ENCODE data around the gene TOGARAM1. TPM values are rescaled to one million over a fixed set of nuclear protein-coding genes. Genes with fewer than 3 reads are reported as not detected.

The TOGARAM1 gene
- total RNA-seq, 4 donors from 2014 or later, result 13.5 to 23.6 (median 17.9) TPM

DNA sequence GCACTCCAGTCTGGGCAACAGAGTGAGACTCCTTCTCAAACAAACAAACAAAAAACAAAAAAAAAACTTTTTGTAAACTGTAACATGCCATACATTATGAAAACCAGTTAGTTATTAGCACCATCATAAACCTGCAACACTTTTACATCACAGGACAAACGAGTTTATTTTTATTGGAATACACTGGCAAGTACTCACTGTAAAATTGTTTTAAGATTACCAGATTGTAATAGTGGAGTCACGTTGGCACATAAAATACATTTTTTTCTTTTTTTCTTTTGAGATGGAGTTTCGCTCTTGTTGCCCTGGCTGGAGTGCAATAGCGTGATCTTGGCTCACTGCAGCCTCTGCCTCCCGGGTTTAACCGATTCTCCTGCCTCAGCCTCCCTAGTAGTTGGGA is 156.6 kb downstream of the TOGARAM1 start:
- H3K4me3 ChIP-seq, result no peak overlapping the region
- in situ Hi-C loops (cut with MboI; ENCODE audit: low pct_ligation_motif_present in 1 of 4, low pct_unique_long_range_greater_than_20kb in 1 of 4, low sequenced_read_pairs in 3 of 4) (no loop called here), intact Hi-C loops (cut with DNase I; ENCODE audit: low total_unique reads) (no loop called here)
- 84 to 89% methylated on average over 6 of the region's 6 CpGs for WGBS, 2 donors (ENCODE audit: low coverage in 1 of 2)
- H3K4me1 ChIP-seq, result no peaks in the 10 kb centered on the region
- TF ChIP-seq POLR2A (IDR thresholded peaks at IDR 0.05), result no peak
- TF ChIP-seq, protein P1, sequence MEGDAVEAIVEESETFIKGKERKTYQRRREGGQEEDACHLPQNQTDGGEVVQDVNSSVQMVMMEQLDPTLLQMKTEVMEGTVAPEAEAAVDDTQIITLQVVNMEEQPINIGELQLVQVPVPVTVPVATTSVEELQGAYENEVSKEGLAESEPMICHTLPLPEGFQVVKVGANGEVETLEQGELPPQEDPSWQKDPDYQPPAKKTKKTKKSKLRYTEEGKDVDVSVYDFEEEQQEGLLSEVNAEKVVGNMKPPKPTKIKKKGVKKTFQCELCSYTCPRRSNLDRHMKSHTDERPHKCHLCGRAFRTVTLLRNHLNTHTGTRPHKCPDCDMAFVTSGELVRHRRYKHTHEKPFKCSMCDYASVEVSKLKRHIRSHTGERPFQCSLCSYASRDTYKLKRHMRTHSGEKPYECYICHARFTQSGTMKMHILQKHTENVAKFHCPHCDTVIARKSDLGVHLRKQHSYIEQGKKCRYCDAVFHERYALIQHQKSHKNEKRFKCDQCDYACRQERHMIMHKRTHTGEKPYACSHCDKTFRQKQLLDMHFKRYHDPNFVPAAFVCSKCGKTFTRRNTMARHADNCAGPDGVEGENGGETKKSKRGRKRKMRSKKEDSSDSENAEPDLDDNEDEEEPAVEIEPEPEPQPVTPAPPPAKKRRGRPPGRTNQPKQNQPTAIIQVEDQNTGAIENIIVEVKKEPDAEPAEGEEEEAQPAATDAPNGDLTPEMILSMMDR (IDR thresholded peaks at IDR 0.05), result no peak
- TF ChIP-seq EP300 (IDR thresholded peaks at IDR 0.05; ENCODE audit: low read depth), result no peak
- TF ChIP-seq POLR2AphosphoS5 (IDR thresholded peaks at IDR 0.05), result no peak
- DNase-seq, result no peak
- no peaks in the 10 kb centered on the region for H3K9me3 ChIP-seq
- H3K36me3 ChIP-seq, result peaks cover 0 to 85% (median 30%) of the 10 kb centered on the region in 4 donors
- H3K27ac ChIP-seq, result no peak overlapping the region
- no peaks in the 10 kb centered on the region for H3K27me3 ChIP-seq

DNA sequence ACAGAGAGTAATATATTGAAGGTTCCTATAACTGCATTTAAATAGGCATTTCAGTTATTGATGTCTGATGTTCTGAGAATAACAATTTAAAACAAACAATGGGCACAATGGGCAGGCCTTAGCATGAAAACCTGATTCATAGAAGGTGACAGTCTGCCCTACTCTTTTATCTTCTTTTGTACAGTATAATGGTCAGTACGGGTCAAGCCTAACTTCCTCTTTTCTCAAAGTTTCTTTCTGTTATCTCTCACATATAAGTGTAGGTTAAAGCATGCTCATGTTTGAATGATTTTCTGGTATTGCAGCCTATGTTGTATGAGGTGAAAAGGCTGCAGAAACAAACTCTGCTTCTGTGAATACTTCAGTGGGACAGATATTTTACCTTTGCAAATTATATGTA is 158.1 kb downstream of the TOGARAM1 start:
- Histone ChIP-seq H3K27ac (no peak overlapping the region), H3K27me3 (no peaks in the 10 kb centered on the region), H3K4me1 (no peaks in the 10 kb centered on the region), H3K36me3 (peaks cover 0 to 86% (median 28%) of the 10 kb centered on the region in 4 donors), H3K4me3 (no peak overlapping the region), H3K9me3 (no peaks in the 10 kb centered on the region)
- 64 to 81% methylated on average over 1 of the region's 1 CpG for WGBS, 2 donors (ENCODE audit: low coverage in 1 of 2)
- in situ Hi-C loops (cut with MboI; ENCODE audit: low pct_ligation_motif_present in 1 of 4, low pct_unique_long_range_greater_than_20kb in 1 of 4, low sequenced_read_pairs in 3 of 4), result no loop called here
- TF ChIP-seq EP300 (IDR thresholded peaks at IDR 0.05; ENCODE audit: low read depth) (no peak), POLR2A (IDR thresholded peaks at IDR 0.05) (no peak), POLR2AphosphoS5 (IDR thresholded peaks at IDR 0.05) (no peak)
- TF ChIP-seq, protein P1 (IDR thresholded peaks at IDR 0.05), result no peak
- no peak for DNase-seq
- intact Hi-C loops (cut with DNase I; ENCODE audit: low total_unique reads), result no loop called here

DNA sequence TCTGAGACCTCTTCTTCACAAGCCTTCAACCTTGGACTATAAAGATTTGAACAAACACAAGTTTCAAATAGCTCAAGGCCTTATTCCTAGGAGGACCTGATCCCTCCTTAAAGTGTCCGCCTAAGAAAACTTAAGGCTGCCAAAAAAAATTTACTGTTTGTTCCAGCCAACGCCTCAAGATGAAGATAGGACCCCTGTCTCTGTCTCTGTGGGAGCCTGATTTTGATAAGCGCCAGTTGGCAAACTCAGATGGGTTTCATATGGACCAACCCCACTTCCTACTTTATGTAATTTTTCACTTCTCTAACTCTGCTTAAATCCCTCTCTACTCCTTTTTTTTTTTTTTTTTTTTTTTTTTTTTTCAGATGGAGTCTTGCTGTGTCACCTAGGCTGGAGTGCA is 161.3 kb downstream of the TOGARAM1 start:
- Histone ChIP-seq H3K4me3 (no peak overlapping the region), H3K36me3 (peaks cover 0 to 77% (median 23%) of the 10 kb centered on the region in 4 donors), H3K4me1 (no peaks in the 10 kb centered on the region), H3K9me3 (no peaks in the 10 kb centered on the region), H3K27ac (no peak overlapping the region), H3K27me3 (no peaks in the 10 kb centered on the region)
- in situ Hi-C loops (cut with MboI; ENCODE audit: low pct_ligation_motif_present in 1 of 4, low pct_unique_long_range_greater_than_20kb in 1 of 4, low sequenced_read_pairs in 3 of 4) (no loop called here), intact Hi-C loops (cut with DNase I; ENCODE audit: low total_unique reads) (no loop called here)
- DNase-seq, result no peak
- TF ChIP-seq POLR2AphosphoS5 (IDR thresholded peaks at IDR 0.05) (no peak), POLR2A (IDR thresholded peaks at IDR 0.05) (no peak), EP300 (IDR thresholded peaks at IDR 0.05; ENCODE audit: low read depth) (no peak)
- TF ChIP-seq, protein P1 (IDR thresholded peaks at IDR 0.05), result no peak
- 95 to 98% methylated on average over 2 to 3 of the region's 3 CpGs for WGBS, 2 donors (ENCODE audit: low coverage in 1 of 2)

Small RNAs within 50 kb of the gene (small RNA-seq; reads per million reads assigned to genes)
- 0 to 0.24 (median 0) reads per million in 4 donors for gene RF00151
- gene SNORD127, result 1,604 to 9,169 (median 2,542) reads per million in 4 donors

Other genes starting within 250 kb of the TOGARAM1 start
- gene KLHL28, start 243 bp upstream of the TOGARAM1 start, total RNA-seq, result 10 to 100 TPM in 3 of 4 donors, under 1 TPM in 1; 1.00 to 22.1 (median 15.3) TPM
- gene PRPF39, start 121.9 kb downstream of the TOGARAM1 start, total RNA-seq, result 100 to 1,000 TPM in 1 of 4 donors, 10 to 100 TPM in 3; 13.5 to 239 (median 37.9) TPM
- gene FKBP3, start 172.3 kb downstream of the TOGARAM1 start, total RNA-seq, result 10 to 100 TPM in 3 of 4 donors, 1 to 10 TPM in 1; 3.7 to 47.8 (median 27.7) TPM
- gene FANCM, start 173.7 kb downstream of the TOGARAM1 start, total RNA-seq, result 1 to 10 TPM in 3 of 4 donors, under 1 TPM in 1; 0.75 to 6.2 (median 4.5) TPM